Colonic mucosa (tissue), 4 donors: Measurements from ENCODE around the gene CYTH3. TPM values are rescaled to one million over a fixed set of nuclear protein-coding genes. Genes with fewer than 3 reads are reported as not detected.
"Not testable (repeated sequence)": the region's sequence is repeated elsewhere in the genome, so short reads cannot be mapped to it uniquely, and the experiment has no call there.

Experiments used
- DNase-seq: peaks from one replicate; pipeline ENCODE4 v3.0.0-alpha.2; 2020
- H3K27ac ChIP-seq: fragments of 200-600 bp; one replicate; pipeline ENCODE4 v1.8.0; 2021
- H3K27me3 ChIP-seq: fragments of 200-600 bp; one replicate; pipeline ENCODE4 v1.8.0; 2021
- H3K36me3 ChIP-seq: fragments of 200-600 bp; one replicate; pipeline ENCODE4 v1.8.0; 2021
- H3K4me1 ChIP-seq: fragments of 200-600 bp; one replicate; pipeline ENCODE4 v1.8.0; 2021; ENCODE audit warnings: mild to moderate bottlenecking
- H3K4me3 ChIP-seq: fragments of 200-600 bp; one replicate; pipeline ENCODE4 v1.8.0; 2021
- H3K9ac ChIP-seq, 2 donors: one replicate each; pipeline ENCODE4 v1.7.0; 2013; ENCODE audit warnings: control low read depth in 2 of 2, low read depth in 2 of 2, low read length in 2 of 2
- H3K9me3 ChIP-seq: fragments of 200-600 bp; one replicate; pipeline ENCODE4 v1.8.0; 2021
- CTCF ChIP-seq: fragments of 200-600 bp; IDR thresholded peaks from one replicate; pipeline ENCODE4 v1.8.0; 2022; ENCODE audit warnings: antibody characterized with exemption, mild to moderate bottlenecking
- intact Hi-C: fragments of 100-400 bp; cut with DNase I; formaldehyde crosslinking; loops from one replicate; pipeline ENCODE4 v1.14.1; 2022
- total RNA-seq, 2 donors: library from RNA; stranded (reverse); fragmentation: NEBNext Ultra II Directional in 1 of 2; extraction: Animal tissue kit (Norgen Biotek cat#: 25700) in 1 of 2; gene quantifications; one replicate each; pipeline ENCODE4 v1.2.1, GENCODE V29; 2021
- donor health status: healthy.
- donor health status: DM: no; HTN: no; CAD: no.
- donor health status: DM: no; HTN: no; CAD: no.

CYTH3 gene
- total RNA-seq, 2 donors from 2014 or later: 9.1 to 11.3 TPM

- intact Hi-C loops: no loop called here
- no peaks in the 10 kb centered on the region for H3K4me1 ChIP-seq
- no peaks in the 10 kb centered on the region for H3K36me3 ChIP-seq
- no peak overlapping the region for H3K27ac ChIP-seq
- DNase-seq: no peak
- no peaks in the 10 kb centered on the region for H3K9me3 ChIP-seq
- no peak overlapping the region for H3K9ac ChIP-seq
- H3K4me3 ChIP-seq: no peak overlapping the region
- H3K27me3 ChIP-seq: no peaks in the 10 kb centered on the region
- TF ChIP-seq CTCF: no peak
These were observed 22.4 kb upstream of the CYTH3 start for GRCh38 chr7:6294839-6295238.

DNA sequence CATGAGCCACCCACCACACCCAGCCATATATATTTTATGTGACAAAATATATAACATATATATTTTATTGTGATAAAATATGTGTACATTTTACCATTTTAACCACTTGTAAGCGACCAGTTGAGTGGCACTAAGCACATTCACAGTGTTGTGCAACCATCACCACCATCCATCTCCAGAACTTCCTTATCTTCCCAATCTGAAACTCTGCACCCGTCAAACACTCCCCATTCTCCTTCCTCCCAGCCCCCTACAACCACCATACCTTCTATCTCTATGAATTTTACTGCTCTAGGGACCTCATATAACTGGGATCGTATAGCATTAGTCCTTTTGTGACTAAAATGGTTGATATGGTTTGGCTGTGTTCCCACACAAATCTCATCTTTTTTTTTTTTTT is 20.8 kb upstream of the CYTH3 start:
- TF ChIP-seq CTCF: no peak
- H3K9me3 ChIP-seq: no peaks in the 10 kb centered on the region
- intact Hi-C loops: no loop called here
- H3K36me3 ChIP-seq: no peaks in the 10 kb centered on the region
- H3K4me3 ChIP-seq: no peak overlapping the region
- DNase-seq: no peak
- H3K27me3 ChIP-seq: no peaks in the 10 kb centered on the region
- no peak overlapping the region for H3K9ac ChIP-seq
- no peak overlapping the region for H3K27ac ChIP-seq
- no peaks in the 10 kb centered on the region for H3K4me1 ChIP-seq

DNA sequence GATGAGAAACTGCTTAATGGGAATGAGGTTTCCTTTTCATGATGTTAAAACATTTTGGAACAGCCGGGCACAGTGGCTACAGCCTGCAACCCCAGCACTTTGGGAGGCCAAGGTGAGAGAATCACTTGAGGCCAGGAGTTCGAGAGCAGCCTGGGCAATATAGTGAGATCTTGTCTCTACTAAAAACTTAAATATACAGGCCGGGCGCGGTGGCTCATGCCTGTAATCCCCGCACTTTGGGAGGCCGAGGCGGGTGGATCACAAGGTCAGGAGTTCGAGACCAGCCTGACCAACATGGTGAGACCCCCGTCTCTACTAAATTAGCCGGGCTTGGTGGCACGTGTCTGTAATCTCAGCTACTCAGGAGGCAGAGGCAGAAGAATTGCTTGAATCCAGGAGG is 19.5 kb upstream of the CYTH3 start:
- intact Hi-C loops, H3K36me3 ChIP-seq, DNase-seq, H3K9ac ChIP-seq, H3K9me3 ChIP-seq, H3K4me3 ChIP-seq, H3K27me3 ChIP-seq, H3K27ac ChIP-seq, H3K4me1 ChIP-seq: not testable (repeated sequence)

DNA sequence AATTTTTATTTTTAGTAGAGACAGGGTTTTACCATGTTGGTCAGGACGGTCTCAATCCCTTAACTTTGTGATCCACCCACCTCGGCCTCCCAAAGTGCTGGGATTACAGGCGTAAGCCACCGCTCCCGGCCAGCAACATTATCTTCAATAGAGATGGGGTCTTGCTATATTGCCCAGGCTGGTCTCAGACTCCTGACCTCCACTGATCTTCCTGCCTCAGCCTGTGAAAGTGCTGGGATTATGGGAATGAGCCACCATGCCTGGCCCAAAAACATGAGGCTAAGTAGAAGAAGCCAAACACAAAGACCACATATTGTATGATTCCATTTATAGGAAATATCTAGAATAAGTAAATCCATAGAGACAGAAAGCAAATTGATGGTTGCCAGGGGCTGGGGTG is 19.1 kb upstream of the CYTH3 start:
- DNase-seq: no peak

GRCh38 chr7:6290319-6290741 is 17.9 kb upstream of the CYTH3 start:
- DNase-seq: no peak
- Histone ChIP-seq H3K27me3 (no peaks in the 10 kb centered on the region), H3K4me3 (no peak overlapping the region), H3K9ac (no peak overlapping the region), H3K36me3 (no peaks in the 10 kb centered on the region), H3K27ac (no peak overlapping the region), H3K9me3 (no peaks in the 10 kb centered on the region), H3K4me1 (no peaks in the 10 kb centered on the region)
- no peak for TF ChIP-seq CTCF
- intact Hi-C loops: no loop called here

More for the DNA sequence above, 19.1 kb upstream of the CYTH3 start:
- Histone ChIP-seq H3K36me3 (no peaks in the 10 kb centered on the region), H3K27ac (no peak overlapping the region), H3K9ac (no peak overlapping the region), H3K4me1 (no peaks in the 10 kb centered on the region), H3K9me3 (no peaks in the 10 kb centered on the region), H3K4me3 (no peak overlapping the region), H3K27me3 (no peaks in the 10 kb centered on the region)
- intact Hi-C loops: no loop called here
- no peak for TF ChIP-seq CTCF

GRCh38 chr7:6288270-6288860 is 15.9 kb upstream of the CYTH3 start:
- Histone ChIP-seq H3K9ac (no peak overlapping the region), H3K36me3 (no peaks in the 10 kb centered on the region), H3K4me1 (no peaks in the 10 kb centered on the region), H3K9me3 (no peaks in the 10 kb centered on the region), H3K27ac (no peak overlapping the region), H3K4me3 (no peak overlapping the region), H3K27me3 (no peaks in the 10 kb centered on the region)
- DNase-seq: no peak
- intact Hi-C loops: no loop called here
- no peak for TF ChIP-seq CTCF
